T-helper 1 cell treated with Interleukin-12 subunit alpha and Interleukin-12 subunit beta and Interleukin-4 antibody, amounts not matched to agents 30 ng/mL and 1 ng/mL, for 36 hours (primary cell): ENCODE measurements around the gene SULT1B1. TPM values are rescaled to one million over a fixed set of nuclear protein-coding genes. Genes with fewer than 3 reads are reported as not detected.

Experiments
- intact Hi-C: fragments of 100-400 bp; cut with micrococcal nuclease; formaldehyde crosslinking; loops from one replicate; pipeline ENCODE4 v1.15.1; 2024
- total RNA-seq: library from RNA; stranded (reverse); gene quantifications from 2 replicates; pipeline ENCODE4 v1.2.3, GENCODE V29; 2022

SULT1B1 gene
- total RNA-seq, 1 donor from 2014 or later, result 9.8 TPM

- intact Hi-C loops, result no loop called here
Measured at GRCh38 chr4:69750346-69750745, 10.1 kb downstream of the SULT1B1 start.

- intact Hi-C loops, result no loop called here
Measured at GRCh38 chr4:69749771-69750170, 10.6 kb downstream of the SULT1B1 start.

GRCh38 chr4:69748173-69748572, 12.2 kb downstream of the SULT1B1 start:
- intact Hi-C loops, result no loop called here

- intact Hi-C loops, result no loop called here
Measured at GRCh38 chr4:69744157-69744478, 16.3 kb downstream of the SULT1B1 start.

GRCh38 chr4:69743476-69744156, 16.8 kb downstream of the SULT1B1 start:
- intact Hi-C loops, result no loop called here

- intact Hi-C loops, result no loop called here
Measured at GRCh38 chr4:69742596-69742995, 17.8 kb downstream of the SULT1B1 start.

GRCh38 chr4:69738872-69739271, 21.5 kb downstream of the SULT1B1 start:
- intact Hi-C loops, result no loop called here

GRCh38 chr4:69735119-69735518, 25.3 kb downstream of the SULT1B1 start:
- intact Hi-C loops, result no loop called here

GRCh38 chr4:69731847-69732246, 28.6 kb downstream of the SULT1B1 start:
- intact Hi-C loops, result no loop called here

- intact Hi-C loops, result no loop called here
Measured at GRCh38 chr4:69731241-69731640, 29.2 kb downstream of the SULT1B1 start.

GRCh38 chr4:69730002-69730401, 30.4 kb downstream of the SULT1B1 start:
- intact Hi-C loops, result no loop called here

GRCh38 chr4:69727926-69728325, 32.5 kb downstream of the SULT1B1 start:
- intact Hi-C loops, result no loop called here

GRCh38 chr4:69727426-69727825, 33.0 kb downstream of the SULT1B1 start:
- intact Hi-C loops, result no loop called here

GRCh38 chr4:69726971-69727370, 33.4 kb downstream of the SULT1B1 start:
- intact Hi-C loops, result no loop called here

GRCh38 chr4:69718396-69719271, 41.8 kb downstream of the SULT1B1 start:
- intact Hi-C loops, result no loop called here

- intact Hi-C loops, result no loop called here
Measured at GRCh38 chr4:69717778-69718177, 42.6 kb downstream of the SULT1B1 start.

- intact Hi-C loops, result no loop called here
Measured at GRCh38 chr4:69716654-69717053, 43.8 kb downstream of the SULT1B1 start.

- intact Hi-C loops, result no loop called here
Measured at GRCh38 chr4:69714086-69714485, 46.3 kb downstream of the SULT1B1 start.

- intact Hi-C loops, result no loop called here
Measured at GRCh38 chr4:69713593-69713992, 46.8 kb downstream of the SULT1B1 start.

GRCh38 chr4:69710580-69710979, 49.8 kb downstream of the SULT1B1 start:
- intact Hi-C loops, result no loop called here

- intact Hi-C loops, result no loop called here
Measured at GRCh38 chr4:69708211-69708610, 52.2 kb downstream of the SULT1B1 start.

- intact Hi-C loops, result no loop called here
Measured at GRCh38 chr4:69707807-69708206, 52.6 kb downstream of the SULT1B1 start.

GRCh38 chr4:69702201-69702600, 58.2 kb downstream of the SULT1B1 start:
- intact Hi-C loops, result no loop called here
